ENCODE results near the gene STAG3. TPM values are rescaled to one million over a fixed set of nuclear protein-coding genes. Genes with fewer than 3 reads are reported as not detected.
"Not testable (repeated sequence)": the region's sequence is repeated elsewhere in the genome, so short reads cannot be mapped to it uniquely, and the experiment has no call there.

STAG3 gene
- total RNA-seq, 1 donor from 2014 or later: 0.57 TPM

DNA sequence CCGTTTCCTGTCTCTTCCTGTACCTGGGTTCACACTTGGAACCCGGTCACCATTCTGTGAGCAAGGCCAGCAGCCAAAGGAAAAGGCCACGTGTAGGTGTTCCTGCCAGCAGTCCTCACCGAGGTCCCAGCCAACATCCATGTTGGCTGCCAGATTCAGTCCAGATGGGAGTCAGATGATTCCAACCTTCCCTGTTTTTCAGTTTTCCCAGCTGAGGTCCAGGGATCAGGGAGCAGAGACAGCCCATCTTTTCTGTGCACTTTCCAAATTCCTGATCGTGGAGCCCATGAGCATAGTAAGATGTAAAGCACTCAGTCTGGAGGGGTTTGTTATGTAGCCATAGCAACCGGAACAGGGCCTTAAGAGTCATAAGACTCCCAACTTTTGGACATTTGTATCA lies 38.2 kb downstream of the STAG3 start:
- H3K27ac Mint-ChIP-seq (ENCODE audit: unreplicated experiment): no peak overlapping the region

DNA sequence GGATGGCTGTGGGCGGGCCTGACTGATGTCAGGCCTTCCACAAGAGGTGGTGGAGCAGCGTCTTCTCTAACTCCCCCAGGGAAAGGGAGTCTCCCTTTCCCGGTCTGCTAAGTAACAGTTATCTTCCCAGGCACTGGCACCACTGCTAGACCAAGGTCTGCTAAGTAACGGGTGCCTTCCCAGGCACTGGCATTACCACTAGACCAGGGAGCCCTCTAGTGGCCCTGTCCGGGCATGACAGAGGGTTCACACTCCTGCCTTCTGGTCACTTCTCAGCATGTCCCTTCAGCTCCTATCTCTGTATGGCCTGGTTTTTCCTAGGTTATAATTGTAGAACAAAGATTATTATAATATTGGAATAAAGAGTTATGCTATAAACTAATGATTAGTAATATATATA lies 40.2 kb downstream of the STAG3 start:
- H3K27me3 Mint-ChIP-seq (ENCODE audit: low read depth); H3K27ac Mint-ChIP-seq (ENCODE audit: unreplicated experiment); H3K4me1 Mint-ChIP-seq (ENCODE audit: low read depth); H3K4me3 Mint-ChIP-seq (ENCODE audit: unreplicated experiment); H3K9me3 Mint-ChIP-seq (ENCODE audit: low read depth); DNase-seq (ENCODE audit: low spot score); H3K36me3 Mint-ChIP-seq (ENCODE audit: low read depth): not testable (repeated sequence)
- TF ChIP-seq, protein P1, sequence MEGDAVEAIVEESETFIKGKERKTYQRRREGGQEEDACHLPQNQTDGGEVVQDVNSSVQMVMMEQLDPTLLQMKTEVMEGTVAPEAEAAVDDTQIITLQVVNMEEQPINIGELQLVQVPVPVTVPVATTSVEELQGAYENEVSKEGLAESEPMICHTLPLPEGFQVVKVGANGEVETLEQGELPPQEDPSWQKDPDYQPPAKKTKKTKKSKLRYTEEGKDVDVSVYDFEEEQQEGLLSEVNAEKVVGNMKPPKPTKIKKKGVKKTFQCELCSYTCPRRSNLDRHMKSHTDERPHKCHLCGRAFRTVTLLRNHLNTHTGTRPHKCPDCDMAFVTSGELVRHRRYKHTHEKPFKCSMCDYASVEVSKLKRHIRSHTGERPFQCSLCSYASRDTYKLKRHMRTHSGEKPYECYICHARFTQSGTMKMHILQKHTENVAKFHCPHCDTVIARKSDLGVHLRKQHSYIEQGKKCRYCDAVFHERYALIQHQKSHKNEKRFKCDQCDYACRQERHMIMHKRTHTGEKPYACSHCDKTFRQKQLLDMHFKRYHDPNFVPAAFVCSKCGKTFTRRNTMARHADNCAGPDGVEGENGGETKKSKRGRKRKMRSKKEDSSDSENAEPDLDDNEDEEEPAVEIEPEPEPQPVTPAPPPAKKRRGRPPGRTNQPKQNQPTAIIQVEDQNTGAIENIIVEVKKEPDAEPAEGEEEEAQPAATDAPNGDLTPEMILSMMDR (IDR thresholded peaks at IDR 0.05): peak; percentile 73

More for the DNA sequence above, 38.2 kb downstream of the STAG3 start:
- Mint-ChIP-seq H3K4me1 (ENCODE audit: low read depth) (peaks cover 4% of the 10 kb centered on the region), H3K9me3 (ENCODE audit: low read depth) (no peaks in the 10 kb centered on the region), H3K27me3 (ENCODE audit: low read depth) (peaks cover 2% of the 10 kb centered on the region), H3K36me3 (ENCODE audit: low read depth) (no peaks in the 10 kb centered on the region), H3K4me3 (ENCODE audit: unreplicated experiment) (no peak overlapping the region)
- DNase-seq (ENCODE audit: low spot score): no peak
- TF ChIP-seq, protein P1 (IDR thresholded peaks at IDR 0.05): no peak

DNA sequence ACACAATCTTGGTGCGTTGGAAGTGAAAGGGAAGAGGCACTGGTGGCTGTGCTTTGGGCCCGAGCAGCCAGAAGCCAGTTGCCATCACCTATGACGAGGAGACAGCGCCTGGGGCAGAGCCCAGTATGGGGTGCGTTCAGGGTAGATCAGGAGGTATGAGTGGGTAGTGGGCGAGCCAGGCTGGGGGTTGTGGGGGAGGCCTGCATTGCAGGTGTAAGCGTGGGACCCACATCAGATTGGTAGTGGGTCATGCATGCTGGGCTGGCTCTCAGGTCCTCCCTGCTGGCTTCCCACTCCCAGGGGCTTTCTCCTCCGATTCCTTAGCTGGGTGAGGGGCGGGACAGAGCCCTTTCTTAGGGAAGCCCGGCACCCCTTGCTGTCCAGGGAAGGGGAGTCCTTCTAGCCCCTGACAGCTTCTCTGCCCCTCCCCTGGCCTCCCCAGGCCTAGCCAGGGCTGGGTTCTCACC lies 41.6 kb downstream of the STAG3 start:
- no peak overlapping the region for H3K4me3 Mint-ChIP-seq (ENCODE audit: unreplicated experiment)
- H3K27me3 Mint-ChIP-seq (ENCODE audit: low read depth): peaks cover under 1% of the 10 kb centered on the region
- peaks cover 4% of the 10 kb centered on the region for H3K4me1 Mint-ChIP-seq (ENCODE audit: low read depth)
- TF ChIP-seq, protein P1 (IDR thresholded peaks at IDR 0.05): no peak
- DNase-seq (ENCODE audit: low spot score): no peak
- no peak overlapping the region for H3K27ac Mint-ChIP-seq (ENCODE audit: unreplicated experiment)
- H3K36me3 Mint-ChIP-seq (ENCODE audit: low read depth): peaks cover 3% of the 10 kb centered on the region
- no peaks in the 10 kb centered on the region for H3K9me3 Mint-ChIP-seq (ENCODE audit: low read depth)

DNA sequence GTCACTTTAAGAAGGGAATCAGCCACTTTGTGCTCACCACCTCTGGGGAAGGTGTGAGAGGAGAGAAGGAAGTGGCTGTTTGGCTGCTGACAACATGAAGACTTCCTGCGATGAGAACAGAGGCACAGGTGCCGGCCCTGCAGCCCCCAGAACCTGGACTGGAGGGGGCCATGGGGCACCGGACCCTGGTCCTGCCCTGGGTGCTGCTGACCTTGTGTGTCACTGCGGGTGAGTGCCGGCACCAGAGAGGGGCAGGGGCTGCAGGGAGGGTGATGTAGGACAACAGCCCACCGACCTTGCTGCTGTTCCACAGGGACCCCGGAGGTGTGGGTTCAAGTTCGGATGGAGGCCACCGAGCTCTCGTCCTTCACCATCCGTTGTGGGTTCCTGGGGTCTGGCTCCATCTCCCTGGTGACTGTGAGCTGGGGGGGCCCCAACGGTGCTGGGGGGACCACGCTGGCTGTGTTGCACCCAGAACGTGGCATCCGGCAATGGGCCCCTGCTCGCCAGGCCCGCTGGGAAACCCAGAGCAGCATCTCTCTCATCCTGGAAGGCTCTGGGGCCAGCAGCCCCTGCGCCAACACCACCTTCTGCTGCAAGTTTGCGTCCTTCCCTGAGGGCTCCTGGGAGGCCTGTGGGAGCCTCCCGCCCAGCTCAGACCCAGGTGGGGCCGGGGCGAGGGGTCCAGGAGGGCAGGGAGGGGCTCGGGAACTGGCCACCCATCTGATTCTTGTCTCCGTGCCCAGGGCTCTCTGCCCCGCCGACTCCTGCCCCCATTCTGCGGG lies 42.3 kb downstream of the STAG3 start, which contains the start of gene PVRIG:
PVRIG (plus strand) TSS at position 149 of the 785 bp plus-strand sequence; CDS start at position 171, 22 bp downstream.
- not testable (repeated sequence) for H3K27ac Mint-ChIP-seq (ENCODE audit: unreplicated experiment); H3K9me3 Mint-ChIP-seq (ENCODE audit: low read depth); DNase-seq (ENCODE audit: low spot score); H3K4me3 Mint-ChIP-seq (ENCODE audit: unreplicated experiment); H3K27me3 Mint-ChIP-seq (ENCODE audit: low read depth); H3K36me3 Mint-ChIP-seq (ENCODE audit: low read depth); H3K4me1 Mint-ChIP-seq (ENCODE audit: low read depth)

DNA sequence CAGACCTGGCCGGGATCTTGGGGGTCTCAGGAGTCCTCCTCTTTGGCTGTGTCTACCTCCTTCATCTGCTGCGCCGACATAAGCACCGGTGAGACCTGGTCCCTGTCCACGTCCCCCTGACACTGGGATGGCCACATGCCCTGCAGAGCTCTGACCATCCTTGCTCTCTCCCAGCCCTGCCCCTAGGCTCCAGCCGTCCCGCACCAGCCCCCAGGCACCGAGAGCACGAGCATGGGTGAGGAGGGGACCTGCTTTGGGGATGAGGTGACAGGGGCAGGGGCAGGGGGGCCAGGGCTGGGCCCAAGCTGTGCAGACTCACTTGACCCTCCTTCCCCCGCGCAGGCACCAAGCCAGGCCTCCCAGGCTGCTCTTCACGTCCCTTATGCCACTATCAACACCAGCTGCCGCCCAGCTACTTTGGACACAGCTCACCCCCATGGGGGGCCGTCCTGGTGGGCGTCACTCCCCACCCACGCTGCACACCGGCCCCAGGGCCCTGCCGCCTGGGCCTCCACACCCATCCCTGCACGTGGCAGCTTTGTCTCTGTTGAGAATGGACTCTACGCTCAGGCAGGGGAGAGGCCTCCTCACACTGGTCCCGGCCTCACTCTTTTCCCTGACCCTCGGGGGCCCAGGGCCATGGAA lies 43.0 kb downstream of the STAG3 start:
- no peak overlapping the region for H3K4me3 Mint-ChIP-seq (ENCODE audit: unreplicated experiment)
- H3K27ac Mint-ChIP-seq (ENCODE audit: unreplicated experiment): no peak overlapping the region
- H3K9me3 Mint-ChIP-seq (ENCODE audit: low read depth): no peaks in the 10 kb centered on the region
- peaks cover 4% of the 10 kb centered on the region for H3K4me1 Mint-ChIP-seq (ENCODE audit: low read depth)
- TF ChIP-seq, protein P1 (IDR thresholded peaks at IDR 0.05): no peak
- no peak for DNase-seq (ENCODE audit: low spot score)
- no peaks in the 10 kb centered on the region for H3K27me3 Mint-ChIP-seq (ENCODE audit: low read depth)
- H3K36me3 Mint-ChIP-seq (ENCODE audit: low read depth): peaks cover 3% of the 10 kb centered on the region
